H9 (cell line): ENCODE data around the gene ZBTB7A. TPM values are rescaled to one million over a fixed set of nuclear protein-coding genes. Genes with fewer than 3 reads are reported as not detected.

Experiments
- DNase-seq: peaks from one replicate; pipeline ENCODE4 v3.0.0-alpha.2; 2017
- H2AFZ ChIP-seq: one replicate; pipeline ENCODE4 v1.6.1; 2013; ENCODE audit warnings: mild to moderate bottlenecking, low read length, control low read depth, moderate library complexity
- H2AK5ac ChIP-seq: 2 replicates; pipeline ENCODE4 v1.6.1; 2013; ENCODE audit warnings: low read length, control low read depth, mixed read lengths; ENCODE audit not compliant: insufficient read length
- H2BK120ac ChIP-seq: one replicate; pipeline ENCODE4 v1.6.1; 2013; ENCODE audit warnings: low read depth, mild to moderate bottlenecking, low read length, control low read depth, inconsistent platforms; ENCODE audit not compliant: poor library complexity, severe bottlenecking
- H2BK12ac ChIP-seq: 2 replicates; pipeline ENCODE4 v1.6.1; 2013; ENCODE audit warnings: low read length, control low read depth, mixed read lengths, low read depth; ENCODE audit not compliant: insufficient read length
- H2BK15ac ChIP-seq: 2 replicates; pipeline ENCODE4 v1.6.1; 2013; ENCODE audit warnings: low read depth, low read length, control low read depth
- H2BK20ac ChIP-seq: one replicate; pipeline ENCODE4 v1.6.1; 2013; ENCODE audit warnings: low read depth, mild to moderate bottlenecking, low read length, control low read depth, inconsistent platforms; ENCODE audit not compliant: poor library complexity, severe bottlenecking
- H2BK5ac ChIP-seq: 2 replicates; pipeline ENCODE4 v1.6.1; 2013; ENCODE audit warnings: low read length, control low read depth, mixed read lengths; ENCODE audit not compliant: insufficient read length
- H3K14ac ChIP-seq: 2 replicates; pipeline ENCODE4 v1.6.1; 2013; ENCODE audit warnings: low read length, control low read depth; ENCODE audit not compliant: insufficient read depth
- H3K18ac ChIP-seq: 2 replicates; pipeline ENCODE4 v1.6.1; 2013; ENCODE audit warnings: low read depth, mild to moderate bottlenecking, mixed read lengths, low read length, control low read depth; ENCODE audit not compliant: insufficient read length
- H3K23ac ChIP-seq: 2 replicates; pipeline ENCODE4 v1.6.1; 2013; ENCODE audit warnings: low read length, control low read depth, mixed read lengths, low read depth; ENCODE audit not compliant: insufficient read length
- H3K23me2 ChIP-seq: 2 replicates; pipeline ENCODE4 v1.6.1; 2013; ENCODE audit warnings: low read depth, mild to moderate bottlenecking, mixed read lengths, low read length, control low read depth; ENCODE audit not compliant: insufficient read length, poor library complexity, severe bottlenecking
- H3K27ac ChIP-seq: 2 replicates; pipeline ENCODE4 v1.5.1; 2013; ENCODE audit warnings: low read length, control low read depth, mixed read lengths, low read depth; ENCODE audit not compliant: insufficient read length
- H3K27me3 ChIP-seq: 2 replicates; pipeline ENCODE4 v1.6.1; 2013; ENCODE audit warnings: low read length, control low read depth, inconsistent platforms; ENCODE audit not compliant: insufficient read depth
- H3K4ac ChIP-seq: 2 replicates; pipeline ENCODE4 v1.6.1; 2013; ENCODE audit warnings: low read depth, mild to moderate bottlenecking, control low read depth, inconsistent platforms, low read length, moderate library complexity
- H3K4me1 ChIP-seq: 2 replicates; pipeline ENCODE4 v1.6.1; 2013; ENCODE audit warnings: low read length, control low read depth, inconsistent platforms; ENCODE audit not compliant: insufficient read depth
- H3K4me2 ChIP-seq: 2 replicates; pipeline ENCODE4 v1.6.1; 2013; ENCODE audit warnings: low read length, control low read depth, mixed read lengths; ENCODE audit not compliant: insufficient read length, insufficient read depth
- H3K56ac ChIP-seq: 2 replicates; pipeline ENCODE4 v1.6.1; 2013; ENCODE audit warnings: low read depth, mild to moderate bottlenecking, mixed read lengths, low read length, control low read depth; ENCODE audit not compliant: insufficient read length
- H3K79me1 ChIP-seq: 2 replicates; pipeline ENCODE4 v1.6.1; 2013; ENCODE audit warnings: low read depth, mild to moderate bottlenecking, moderate library complexity, low read length, control low read depth, inconsistent platforms; ENCODE audit not compliant: insufficient read depth, poor library complexity, severe bottlenecking
- H3K79me2 ChIP-seq: 2 replicates; pipeline ENCODE4 v1.6.1; 2013; ENCODE audit warnings: low read length, control low read depth, inconsistent platforms; ENCODE audit not compliant: insufficient read depth
- H3K9ac ChIP-seq: 2 replicates; pipeline ENCODE4 v1.6.1; 2013; ENCODE audit warnings: low read length, control low read depth, mixed read lengths; ENCODE audit not compliant: insufficient read length; ENCODE audit errors: extremely low read depth
- H3K9me3 ChIP-seq: one replicate; pipeline ENCODE4 v1.6.1; 2013; ENCODE audit warnings: low read depth, low read length, inconsistent platforms; ENCODE audit not compliant: control insufficient read depth
- H3T11ph ChIP-seq: one replicate; pipeline ENCODE4 v1.6.1; 2013; ENCODE audit warnings: mild to moderate bottlenecking, low read length, control low read depth, inconsistent platforms
- H4K20me1 ChIP-seq: one replicate; pipeline ENCODE4 v1.6.1; 2013; ENCODE audit not compliant: control insufficient read depth, insufficient read length, insufficient read depth
- H4K5ac ChIP-seq: 2 replicates; pipeline ENCODE4 v1.6.1; 2013; ENCODE audit warnings: low read depth, mild to moderate bottlenecking, mixed read lengths, low read length, control low read depth; ENCODE audit not compliant: insufficient read length
- H4K8ac ChIP-seq: replicated peaks from 2 replicates; pipeline ENCODE4 v1.6.1; 2013; ENCODE audit warnings: low read length, control low read depth, mixed read lengths, low read depth; ENCODE audit not compliant: insufficient read length
- H4K91ac ChIP-seq: 2 replicates; pipeline ENCODE4 v1.6.1; 2013; ENCODE audit warnings: low read depth, mild to moderate bottlenecking, moderate library complexity, mixed read lengths, low read length, control low read depth; ENCODE audit not compliant: insufficient read length
- H3K27ac Mint-ChIP-seq, 3 experiments: 2 replicates in 2 of 3; 3 replicates in 1 of 3; pipeline ENCODE4 v1.8.0; 2020 to 2021; ENCODE audit warnings: mixed read lengths in 3 of 3, mild to moderate bottlenecking in 1 of 3, moderate library complexity in 1 of 3
- H3K27me3 Mint-ChIP-seq: 2 replicates; pipeline ENCODE4 v1.8.0; 2021; ENCODE audit warnings: low read depth, mild to moderate bottlenecking, moderate library complexity, mixed read lengths
- H3K36me3 Mint-ChIP-seq, 3 experiments: 2 replicates in 2 of 3; 3 replicates in 1 of 3; pipeline ENCODE4 v1.8.0; 2020 to 2021; ENCODE audit warnings: low read depth in 3 of 3, mixed read lengths in 3 of 3; ENCODE audit not compliant: insufficient read depth in 1 of 3
- H3K4me1 Mint-ChIP-seq, 2 experiments: 2 replicates each; pipeline ENCODE4 v1.8.0; 2020; ENCODE audit warnings: mixed read lengths in 2 of 2
- H3K4me3 Mint-ChIP-seq, 2 experiments: 2 replicates in 1 of 2; 3 replicates in 1 of 2; pipeline ENCODE4 v1.8.0; 2020 to 2021; ENCODE audit warnings: mild to moderate bottlenecking in 2 of 2, mixed read lengths in 2 of 2, moderate library complexity in 1 of 2
- H3K9me3 Mint-ChIP-seq, 2 experiments: 2 replicates in 1 of 2; 3 replicates in 1 of 2; pipeline ENCODE4 v1.8.0; 2020; ENCODE audit warnings: mild to moderate bottlenecking in 2 of 2, mixed read lengths in 2 of 2, moderate library complexity in 1 of 2
- WGBS: extraction: QIAGEN DNeasy Blood & Tissue Kit; methylation state at CpG from one replicate; pipeline ENCODE4 v1.1.7; 2013; ENCODE audit warnings: missing lambda C conversion rate, low lambda C conversion rate, mixed read lengths; ENCODE audit not compliant: insufficient read length; ENCODE audit errors: extremely low coverage; 5-methylcytosine and 5-hydroxymethylcytosine counted together
- total RNA-seq: library from RNA; stranded (reverse); gene quantifications from 2 replicates; pipeline ENCODE4 v1.2.1, GENCODE V29; 2021
- TF ChIP-seq, protein P1 (sequence below): fragments of 200-600 bp; sonication (generic); conservative IDR thresholded peaks from 3 replicates; pipeline ENCODE4 v1.8.0; 2021; ENCODE audit warnings: antibody characterized with exemption, mild to moderate bottlenecking

The ZBTB7A gene
- total RNA-seq, 1 experiment from 2014 or later, result 24.9 TPM

DNA sequence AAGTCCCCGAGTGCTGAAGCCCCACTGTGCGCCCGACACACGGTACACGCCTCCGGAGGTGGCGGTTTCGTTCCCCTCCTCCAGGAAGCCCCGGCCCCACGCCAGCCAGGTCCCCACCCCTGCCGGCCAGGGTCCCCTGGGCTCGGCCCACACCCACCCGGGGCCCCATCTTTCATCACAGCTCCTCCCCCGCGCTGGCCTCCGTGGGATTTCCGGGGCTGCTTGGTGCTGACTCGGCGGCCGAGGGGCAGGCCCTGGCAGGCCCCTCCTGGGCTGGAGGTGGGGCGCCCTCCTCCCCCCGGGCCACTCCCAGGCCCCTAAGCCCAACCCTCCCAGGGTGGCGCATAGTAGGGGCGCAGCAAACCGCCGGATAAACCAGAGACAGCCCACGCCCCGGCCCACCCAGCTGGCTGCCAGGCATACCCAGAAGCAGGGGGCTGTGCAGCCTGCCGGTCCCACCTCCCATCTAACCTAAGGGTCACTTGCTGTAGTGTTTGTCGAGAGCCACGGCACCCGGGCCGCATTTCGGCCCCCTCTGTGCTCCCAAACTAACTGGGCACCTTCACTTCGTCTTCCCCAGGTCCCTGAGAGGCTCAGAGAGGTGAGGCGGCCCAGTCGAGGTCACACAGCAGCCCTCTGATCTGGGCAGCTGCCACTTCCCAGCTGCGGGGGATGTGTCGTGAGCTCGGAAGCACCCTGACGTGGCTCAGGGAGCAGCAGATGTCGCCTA is 6.6 kb downstream of the ZBTB7A start:
- no peaks in the 10 kb centered on the region; the same call in 1 of the 2 replicates for H3K27me3 Mint-ChIP-seq
- Histone ChIP-seq H3K4ac (no peak overlapping the region), H2AFZ (no peak overlapping the region), H3T11ph (no peak overlapping the region), H2BK20ac (no peak overlapping the region), H3K14ac (no peak overlapping the region), H3K79me2 (peaks cover 37% of the 10 kb centered on the region; the same call in 1 of the 2 replicates), H3K23ac (no peak overlapping the region), H3K79me1 (peaks cover 13% of the 10 kb centered on the region), H4K20me1 (peaks cover 3% of the 10 kb centered on the region), H3K4me2 (no peak overlapping the region), H2BK15ac (no peak overlapping the region), H4K91ac (no peak overlapping the region), H3K56ac (no peak overlapping the region), H3K18ac (no peak overlapping the region), H2BK5ac (no peak overlapping the region), H4K8ac (no peak overlapping the region), H3K23me2 (peaks cover 8% of the 10 kb centered on the region), H2BK12ac (no peak overlapping the region), H2AK5ac (no peak overlapping the region), H2BK120ac (no peak overlapping the region), H3K27me3 (no peaks in the 10 kb centered on the region), H3K4me1 (no peaks in the 10 kb centered on the region; the same call in 1 of the 2 replicates), H3K27ac (no peak overlapping the region), H4K5ac (no peak overlapping the region), H3K9me3 (no peaks in the 10 kb centered on the region), H3K9ac (no peak overlapping the region)
- WGBS, result no CpG with 5 or more reads among the region's 42 CpGs
- H3K36me3 Mint-ChIP-seq, result peaks cover 5 to 16% (median 14%) of the 10 kb centered on the region in 3 experiments; a peak in 6 of 7 replicates
- TF ChIP-seq, protein P1, sequence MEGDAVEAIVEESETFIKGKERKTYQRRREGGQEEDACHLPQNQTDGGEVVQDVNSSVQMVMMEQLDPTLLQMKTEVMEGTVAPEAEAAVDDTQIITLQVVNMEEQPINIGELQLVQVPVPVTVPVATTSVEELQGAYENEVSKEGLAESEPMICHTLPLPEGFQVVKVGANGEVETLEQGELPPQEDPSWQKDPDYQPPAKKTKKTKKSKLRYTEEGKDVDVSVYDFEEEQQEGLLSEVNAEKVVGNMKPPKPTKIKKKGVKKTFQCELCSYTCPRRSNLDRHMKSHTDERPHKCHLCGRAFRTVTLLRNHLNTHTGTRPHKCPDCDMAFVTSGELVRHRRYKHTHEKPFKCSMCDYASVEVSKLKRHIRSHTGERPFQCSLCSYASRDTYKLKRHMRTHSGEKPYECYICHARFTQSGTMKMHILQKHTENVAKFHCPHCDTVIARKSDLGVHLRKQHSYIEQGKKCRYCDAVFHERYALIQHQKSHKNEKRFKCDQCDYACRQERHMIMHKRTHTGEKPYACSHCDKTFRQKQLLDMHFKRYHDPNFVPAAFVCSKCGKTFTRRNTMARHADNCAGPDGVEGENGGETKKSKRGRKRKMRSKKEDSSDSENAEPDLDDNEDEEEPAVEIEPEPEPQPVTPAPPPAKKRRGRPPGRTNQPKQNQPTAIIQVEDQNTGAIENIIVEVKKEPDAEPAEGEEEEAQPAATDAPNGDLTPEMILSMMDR, result no peak
- H3K4me3 Mint-ChIP-seq, result no peak overlapping the region
- DNase-seq, result peak; percentile 32
- H3K9me3 Mint-ChIP-seq, result no peaks in the 10 kb centered on the region
- H3K4me1 Mint-ChIP-seq, result peaks cover 6 to 18% of the 10 kb centered on the region in 2 experiments
- H3K27ac Mint-ChIP-seq, result peak overlapping the region in 1 of 3 experiments; percentile 47; a peak in 1 of 7 replicates
